IPS DF 6.9 (cell line): Measurements from ENCODE around the gene TMEM89.
A peak's percentile ranks its signal among the peaks of the same experiment; 100 is the strongest.

ENCODE experiments used
- DNase-seq: peaks from one replicate; pipeline ENCODE4 v3.0.0-alpha.2; 2013; ENCODE audit warnings: low read depth, low spot score
- H3K27ac ChIP-seq: one replicate; pipeline ENCODE4 v1.5.1; 2013; ENCODE audit warnings: low read length, control low read depth
- H3K27me3 ChIP-seq: 2 replicates; pipeline ENCODE4 v1.6.1; 2013; ENCODE audit warnings: mild to moderate bottlenecking, low read length; ENCODE audit not compliant: control insufficient read depth, insufficient read depth
- H3K36me3 ChIP-seq: 2 replicates; pipeline ENCODE4 v1.6.1; 2013; ENCODE audit warnings: low read length; ENCODE audit not compliant: control insufficient read depth, insufficient read depth
- H3K4me1 ChIP-seq: 2 replicates; pipeline ENCODE4 v1.6.1; 2013; ENCODE audit warnings: low read length; ENCODE audit not compliant: control insufficient read depth, insufficient read depth
- H3K4me3 ChIP-seq: 2 replicates; pipeline ENCODE4 v1.5.1; 2013; ENCODE audit warnings: mild to moderate bottlenecking, low read length
- H3K9me3 ChIP-seq: 2 replicates; pipeline ENCODE4 v1.6.1; 2013; ENCODE audit warnings: low read length, inconsistent platforms; ENCODE audit not compliant: control insufficient read depth, insufficient read depth
- WGBS: extraction: QIAGEN DNeasy Blood & Tissue Kit; methylation state at CpG from one replicate; pipeline ENCODE4 v1.1.7; 2013; ENCODE audit warnings: mixed read lengths, missing lambda C conversion rate; ENCODE audit not compliant: insufficient read length, insufficient coverage; 5-methylcytosine and 5-hydroxymethylcytosine counted together

The TMEM89 gene, protein sequence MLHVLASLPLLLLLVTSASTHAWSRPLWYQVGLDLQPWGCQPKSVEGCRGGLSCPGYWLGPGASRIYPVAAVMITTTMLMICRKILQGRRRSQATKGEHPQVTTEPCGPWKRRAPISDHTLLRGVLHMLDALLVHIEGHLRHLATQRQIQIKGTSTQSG

DNA sequence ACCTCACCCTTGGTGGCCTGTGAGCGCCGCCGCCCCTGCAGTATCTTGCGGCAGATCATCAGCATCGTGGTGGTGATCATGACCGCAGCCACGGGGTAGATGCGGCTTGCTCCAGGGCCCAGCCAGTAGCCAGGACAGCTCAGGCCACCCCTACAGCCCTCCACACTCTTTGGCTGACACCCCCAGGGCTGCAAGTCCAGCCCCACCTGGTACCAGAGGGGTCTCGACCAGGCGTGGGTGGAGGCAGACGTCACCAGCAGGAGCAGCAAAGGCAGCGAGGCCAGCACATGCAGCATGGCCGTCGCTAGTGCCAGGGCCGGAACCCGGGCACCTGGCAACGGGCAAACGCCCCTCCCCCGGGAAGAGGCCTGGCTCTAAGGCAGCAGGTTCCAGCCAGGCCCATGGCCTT lies at the start of gene TMEM89:
Gene TMEM89, minus strand, starts transcription at position 309 of the 409 bp plus-strand sequence. Its CDS starts 13 bp downstream, at position 296.
- Histone ChIP-seq H3K4me1 (peaks cover 3% of the 10 kb centered on the region), H3K27me3 (no peaks in the 10 kb centered on the region), H3K4me3 (no peak within 1 kb of the TSS), H3K9me3 (peaks cover 3% of the 10 kb centered on the region; the same call in 1 of the 2 replicates), H3K27ac (no peak within 1 kb of the TSS), H3K36me3 (peaks cover 10% of the 10 kb centered on the region; the same call in 1 of the 2 replicates)
- DNase-seq, result no peak
- WGBS, result no CpG with 5 or more reads among the region's 19 CpGs

DNA sequence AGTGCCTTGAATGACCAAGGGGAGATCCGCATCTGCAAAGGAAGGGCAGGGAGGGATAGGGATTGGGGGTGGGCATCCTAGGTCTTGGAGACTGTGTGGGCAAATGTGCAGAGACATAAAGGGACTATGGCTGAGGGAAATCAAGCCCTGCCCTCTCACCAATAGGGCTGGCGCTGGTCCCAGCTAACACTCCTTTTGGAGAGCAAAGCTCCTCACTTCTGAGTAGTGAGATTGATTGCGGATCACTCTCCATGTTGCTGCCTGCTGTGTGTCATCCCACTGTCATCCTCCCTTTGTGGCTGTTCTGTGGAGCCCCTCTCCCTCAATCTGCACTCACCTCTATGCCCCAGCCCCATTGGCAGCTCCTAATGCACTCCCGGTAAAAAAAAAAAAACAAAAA lies 43.4 kb upstream of the TMEM89 start:
- no peak overlapping the region for H3K4me3 ChIP-seq
- no peak overlapping the region for H3K27ac ChIP-seq
- no peaks in the 10 kb centered on the region; the same call in 1 of the 2 replicates for H3K36me3 ChIP-seq
- no CpG with 5 or more reads among the region's 4 CpGs for WGBS
- H3K9me3 ChIP-seq, result no peaks in the 10 kb centered on the region
- 0 out of 2 replicates have a peak, but pooled peaks cover 2% of the 10 kb centered on the region for H3K4me1 ChIP-seq
- DNase-seq, result no peak
- H3K27me3 ChIP-seq, result no peaks in the 10 kb centered on the region

DNA sequence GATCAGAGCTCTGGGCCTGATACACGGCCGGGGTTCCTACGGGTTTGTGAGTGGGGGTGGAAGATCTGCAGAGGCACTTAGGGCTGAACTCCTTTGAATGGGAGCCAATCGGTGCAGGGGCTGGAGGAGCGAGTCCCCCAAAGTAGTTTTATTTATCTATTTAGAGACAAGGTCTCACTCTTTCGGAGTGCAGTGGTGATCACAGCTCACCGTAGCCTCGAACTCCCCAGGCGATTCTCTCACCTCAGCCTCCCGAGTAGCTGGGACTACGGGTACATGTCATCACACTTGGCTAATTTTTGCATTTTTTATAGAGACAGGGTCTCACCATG lies 42.7 kb upstream of the TMEM89 start:
- no CpG with 5 or more reads among the region's 11 CpGs for WGBS
- Histone ChIP-seq H3K4me3 (no peak overlapping the region), H3K4me1 (0 out of 2 replicates have a peak, but pooled peaks cover 2% of the 10 kb centered on the region), H3K27ac (no peak overlapping the region), H3K36me3 (no peaks in the 10 kb centered on the region; the same call in 1 of the 2 replicates), H3K9me3 (no peaks in the 10 kb centered on the region), H3K27me3 (no peaks in the 10 kb centered on the region)
- DNase-seq, result no peak

DNA sequence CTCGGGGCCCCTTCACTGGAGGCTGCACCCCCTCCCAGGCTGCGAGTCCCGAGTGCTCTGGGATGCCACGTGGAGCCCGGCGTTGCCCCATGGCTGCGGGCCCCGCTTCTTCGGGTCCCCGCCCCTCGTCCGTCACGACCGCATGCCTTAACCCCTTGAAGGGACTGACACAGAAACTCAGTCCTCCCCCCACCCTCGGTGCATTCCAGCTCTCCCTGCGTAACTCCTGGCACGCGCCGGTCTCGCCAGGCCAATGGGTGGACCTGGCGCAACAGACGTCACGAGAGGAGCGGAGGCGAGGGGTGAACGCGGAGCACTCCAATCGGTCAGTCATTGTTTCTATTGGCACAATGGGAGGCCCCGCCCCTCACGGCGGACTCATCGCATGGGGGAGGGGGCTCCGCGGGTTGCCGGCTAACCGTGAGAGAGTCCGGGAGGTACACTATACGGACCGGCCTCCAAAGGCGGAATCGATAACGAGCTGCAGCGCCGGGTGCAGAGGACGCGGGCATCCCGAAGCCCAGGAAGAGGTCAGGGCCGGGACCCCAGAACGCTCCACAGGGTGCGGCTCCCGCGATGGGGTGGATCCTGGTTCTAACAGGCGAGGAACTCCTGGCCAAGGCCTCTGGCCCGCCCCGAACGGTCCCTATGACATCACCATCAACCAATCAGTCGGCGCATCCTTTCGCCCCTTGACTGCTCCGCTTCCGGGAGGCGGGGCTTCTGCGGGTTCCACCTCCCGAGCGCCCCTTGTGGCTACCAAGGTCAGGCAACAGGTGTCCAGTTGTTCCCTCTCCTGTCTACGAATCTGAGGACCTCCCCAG lies 42.1 kb upstream of the TMEM89 start:
- Histone ChIP-seq H3K27ac (no peak overlapping the region), H3K9me3 (no peaks in the 10 kb centered on the region), H3K4me3 (peak overlapping the region; percentile 48; the same call in 1 of the 2 replicates), H3K4me1 (0 out of 2 replicates have a peak, but pooled peaks cover 2% of the 10 kb centered on the region), H3K27me3 (no peaks in the 10 kb centered on the region), H3K36me3 (no peaks in the 10 kb centered on the region; the same call in 1 of the 2 replicates)
- DNase-seq, result peak; percentile 98
- WGBS, result no CpG with 5 or more reads among the region's 66 CpGs

DNA sequence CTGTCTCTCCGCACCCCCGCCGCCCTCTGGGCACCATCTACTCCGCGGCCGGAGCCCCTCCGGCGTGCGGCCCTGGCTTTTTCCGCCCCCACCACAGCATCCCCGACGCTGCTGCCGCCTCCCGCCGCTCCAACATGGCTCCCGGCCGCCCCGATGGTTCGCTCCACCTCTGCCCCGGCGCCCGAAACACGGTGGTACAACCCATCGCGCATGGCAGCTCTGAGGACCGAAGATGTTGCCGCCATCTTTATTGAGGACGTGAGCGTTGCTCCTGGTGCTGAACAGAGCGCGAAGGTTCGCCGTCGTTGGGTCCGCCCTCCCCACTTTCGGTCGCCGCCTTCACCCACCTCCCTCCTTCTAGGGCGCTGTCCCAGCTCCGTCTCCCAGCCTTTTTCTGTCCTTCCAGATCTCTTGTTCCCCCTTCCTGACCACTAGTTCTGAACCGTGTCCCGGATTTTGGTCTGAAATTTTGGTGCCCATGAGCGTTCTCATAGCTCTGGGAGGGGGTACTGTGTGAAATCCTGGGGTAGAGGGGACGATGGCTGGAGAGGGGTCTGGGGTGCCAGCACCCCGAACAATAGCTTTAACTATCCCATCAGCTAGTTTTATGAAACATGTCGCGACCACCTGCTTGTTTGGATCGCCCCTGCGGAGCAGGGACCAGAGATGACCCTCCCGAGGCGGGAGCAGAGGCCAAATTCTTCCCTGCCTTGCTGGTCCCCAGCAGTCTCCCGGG lies 41.4 kb upstream of the TMEM89 start, which contains the start of gene CELSR3:
Gene CELSR3, minus strand, starts transcription at position 134 of the 736 bp plus-strand sequence. CDS start 252 bp downstream, outside the sequence.
- no peak for DNase-seq
- WGBS, result no CpG with 5 or more reads among the region's 52 CpGs
- Histone ChIP-seq H3K27me3 (no peaks in the 10 kb centered on the region), H3K9me3 (no peaks in the 10 kb centered on the region), H3K4me1 (0 out of 2 replicates have a peak, but pooled peaks cover 2% of the 10 kb centered on the region), H3K27ac (no peak within 1 kb of the TSS), H3K36me3 (no peaks in the 10 kb centered on the region; the same call in 1 of the 2 replicates), H3K4me3 (peak within 1 kb of the TSS; percentile 48; the same call in 1 of the 2 replicates)

DNA sequence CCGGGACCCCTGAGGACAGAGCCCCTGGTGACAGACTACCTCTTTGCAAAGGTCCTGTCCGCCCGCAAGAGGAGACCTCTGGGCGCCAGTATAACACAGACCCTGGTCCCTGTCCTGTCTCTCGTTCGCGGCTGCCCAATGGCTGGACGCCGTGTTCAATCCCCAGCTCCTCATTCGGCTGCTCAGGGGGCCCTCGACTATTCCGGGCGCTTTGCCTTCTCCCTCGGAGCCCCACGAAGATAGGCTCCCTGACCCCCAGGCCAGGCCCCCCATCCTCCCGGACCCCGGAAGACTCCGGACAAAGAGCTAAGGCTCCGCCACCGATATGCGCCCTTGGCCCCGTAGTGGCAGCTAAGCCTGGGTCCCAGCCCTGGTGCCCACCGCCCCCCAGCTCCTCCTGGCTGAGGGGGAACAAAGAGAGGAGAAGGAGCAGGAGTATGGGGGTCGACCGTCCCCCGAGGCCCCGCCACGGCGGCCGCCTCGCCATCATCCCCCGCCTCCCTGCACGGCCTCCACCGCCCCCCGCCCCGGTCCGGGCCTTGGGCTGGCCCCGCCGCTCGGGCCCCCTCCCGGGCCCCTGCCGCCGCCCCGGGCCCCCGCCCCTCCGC lies 40.7 kb upstream of the TMEM89 start:
- no peak for DNase-seq
- Histone ChIP-seq H3K4me1 (0 out of 2 replicates have a peak, but pooled peaks cover 2% of the 10 kb centered on the region), H3K36me3 (no peaks in the 10 kb centered on the region; the same call in 1 of the 2 replicates), H3K9me3 (no peaks in the 10 kb centered on the region), H3K27ac (no peak overlapping the region), H3K27me3 (no peaks in the 10 kb centered on the region), H3K4me3 (peak overlapping the region; percentile 48; the same call in 1 of the 2 replicates)
- no CpG with 5 or more reads among the region's 46 CpGs for WGBS

DNA sequence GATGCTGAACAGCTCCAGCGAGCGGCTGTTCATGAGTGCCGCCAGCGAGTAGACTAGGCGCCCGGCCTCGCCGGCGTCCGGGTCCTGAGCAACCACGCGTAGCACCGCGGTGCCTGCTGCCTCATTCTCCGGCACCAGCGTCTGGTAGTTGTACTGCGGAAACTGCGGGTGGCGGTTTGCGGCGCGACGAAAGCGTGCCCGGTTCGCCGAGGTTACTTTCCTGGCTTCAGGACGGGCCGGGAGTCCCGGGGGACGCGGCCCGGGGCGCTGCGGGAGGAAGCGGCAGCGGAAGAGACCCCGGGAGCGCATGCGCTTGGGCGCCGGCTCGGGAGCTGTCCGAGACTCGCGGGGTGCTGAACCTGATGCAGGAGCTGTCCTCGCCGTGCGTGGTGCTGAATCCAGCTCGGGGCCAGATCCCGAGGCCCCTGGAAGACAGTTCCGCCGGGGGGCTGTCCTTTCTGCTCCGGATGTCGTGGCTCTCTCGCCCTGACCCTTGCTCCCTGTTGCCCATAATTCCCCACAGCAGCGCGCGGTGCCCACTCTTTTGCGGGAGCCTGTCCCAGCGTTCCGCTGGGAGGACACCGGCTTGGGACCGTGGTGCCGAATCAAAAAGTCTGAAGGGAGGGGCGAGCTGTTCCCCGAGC lies 40.1 kb upstream of the TMEM89 start:
- DNase-seq, result no peak
- peaks cover 6% of the 10 kb centered on the region for H3K4me1 ChIP-seq
- peak overlapping the region; percentile 48; the same call in 1 of the 2 replicates for H3K4me3 ChIP-seq
- no peak overlapping the region for H3K27ac ChIP-seq
- H3K36me3 ChIP-seq, result no peaks in the 10 kb centered on the region; the same call in 1 of the 2 replicates
- no CpG with 5 or more reads among the region's 67 CpGs for WGBS
- no peaks in the 10 kb centered on the region for H3K9me3 ChIP-seq
- no peaks in the 10 kb centered on the region for H3K27me3 ChIP-seq

DNA sequence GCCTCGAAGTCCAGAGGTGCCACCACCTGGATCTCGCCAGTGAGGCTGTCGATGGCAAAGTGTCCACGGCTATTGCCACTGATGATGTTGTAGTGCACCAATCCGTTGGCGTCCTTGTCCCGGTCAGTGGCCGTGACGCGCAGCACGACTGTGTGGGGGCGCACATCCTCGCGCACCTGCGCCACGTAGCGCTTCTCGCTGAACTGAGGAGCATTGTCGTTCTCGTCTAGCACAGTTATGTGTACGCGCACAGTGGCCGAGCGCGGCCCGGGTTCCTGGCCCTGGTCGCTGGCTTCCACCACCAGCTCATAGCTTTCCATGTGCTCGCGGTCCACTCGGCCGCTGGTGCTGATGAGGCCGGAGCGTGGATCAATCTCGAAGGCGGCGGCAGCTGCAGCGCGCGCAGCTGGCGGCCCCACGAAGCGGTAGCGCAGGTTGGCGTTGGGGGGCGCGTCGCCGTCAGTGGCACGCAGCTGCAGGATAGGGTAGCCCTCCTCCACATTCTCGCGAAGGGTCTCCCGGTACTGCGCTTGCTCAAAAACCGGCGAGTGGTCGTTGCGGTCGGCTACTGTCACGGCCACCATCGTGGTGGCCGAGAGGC lies 39.3 kb upstream of the TMEM89 start:
- no peaks in the 10 kb centered on the region for H3K9me3 ChIP-seq
- H3K4me3 ChIP-seq, result no peak overlapping the region; the same call in 1 of the 2 replicates
- no peak overlapping the region for H3K27ac ChIP-seq
- DNase-seq, result no peak
- no peaks in the 10 kb centered on the region; the same call in 1 of the 2 replicates for H3K36me3 ChIP-seq
- WGBS, result no CpG with 5 or more reads among the region's 61 CpGs
- H3K27me3 ChIP-seq, result no peaks in the 10 kb centered on the region
- peaks cover 6% of the 10 kb centered on the region for H3K4me1 ChIP-seq

DNA sequence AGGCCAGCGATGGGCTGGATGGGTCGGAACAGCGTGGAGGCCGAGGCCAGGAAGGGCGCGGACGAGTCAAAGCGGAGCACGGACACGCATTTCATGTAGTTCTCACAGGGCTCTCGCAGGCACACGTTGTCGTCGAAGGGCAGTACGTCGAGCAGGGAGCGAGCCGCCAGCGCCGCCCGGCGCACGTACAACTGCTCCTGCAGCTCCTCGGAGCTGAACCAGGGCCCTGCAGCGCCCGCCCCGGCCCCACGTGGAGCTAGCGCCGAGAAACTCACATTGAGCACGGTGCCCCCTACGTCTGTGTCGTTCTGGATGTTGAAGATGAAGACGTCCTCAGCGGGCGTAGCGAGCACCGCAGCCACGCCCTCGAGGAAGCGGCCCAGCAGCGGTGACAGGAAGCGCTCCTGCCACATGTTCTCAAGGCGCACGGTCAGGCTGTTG lies 35.3 kb upstream of the TMEM89 start:
- Histone ChIP-seq H3K4me1 (peaks cover 4% of the 10 kb centered on the region), H3K9me3 (no peaks in the 10 kb centered on the region), H3K4me3 (no peak overlapping the region; the same call in 1 of the 2 replicates), H3K27me3 (no peaks in the 10 kb centered on the region), H3K27ac (no peak overlapping the region), H3K36me3 (peaks cover 3% of the 10 kb centered on the region; the same call in 1 of the 2 replicates)
- DNase-seq, result no peak
- no CpG with 5 or more reads among the region's 45 CpGs for WGBS
